Neural crest cell (in vitro differentiated cells): Measurements from ENCODE around the gene FLVCR1. TPM values are rescaled to one million over a fixed set of nuclear protein-coding genes. Genes with fewer than 3 reads are reported as not detected.
"Not testable (repeated sequence)": the region's sequence is repeated elsewhere in the genome, so short reads cannot be mapped to it uniquely, and the experiment has no call there.

Experiments
- DNase-seq: peaks from one replicate; pipeline ENCODE4 v3.0.0; 2021; ENCODE audit warnings: low read depth, mixed read lengths, low spot score
- H3K27ac Mint-ChIP-seq: one replicate; pipeline ENCODE4 v1.8.0; 2021; ENCODE audit warnings: mild to moderate bottlenecking, mixed read lengths; ENCODE audit not compliant: unreplicated experiment
- H3K27me3 Mint-ChIP-seq: 2 replicates; pipeline ENCODE4 v1.8.0; 2021; ENCODE audit warnings: low read depth, mild to moderate bottlenecking, mixed read lengths
- H3K36me3 Mint-ChIP-seq: 2 replicates; pipeline ENCODE4 v1.8.0; 2021; ENCODE audit warnings: low read depth, mild to moderate bottlenecking, mixed read lengths
- H3K4me1 Mint-ChIP-seq: 2 replicates; pipeline ENCODE4 v1.8.0; 2021; ENCODE audit warnings: mixed read lengths
- H3K4me3 Mint-ChIP-seq: one replicate; pipeline ENCODE4 v1.8.0; 2021; ENCODE audit warnings: mild to moderate bottlenecking, mixed read lengths
- H3K9me3 Mint-ChIP-seq: 2 replicates; pipeline ENCODE4 v1.8.0; 2021; ENCODE audit warnings: mixed read lengths
- total RNA-seq: library from RNA; stranded (reverse); gene quantifications from 2 replicates; pipeline ENCODE4 v1.2.1, GENCODE V29; 2021
- TF ChIP-seq, protein P1 (sequence below): fragments of 200-600 bp; sonication (generic); conservative IDR thresholded peaks from 2 replicates; pipeline ENCODE4 v1.5.0; 2021; ENCODE audit warnings: antibody characterized with exemption, mild to moderate bottlenecking

Gene FLVCR1
- total RNA-seq, 1 donor from 2014 or later = 31.4 TPM

DNA sequence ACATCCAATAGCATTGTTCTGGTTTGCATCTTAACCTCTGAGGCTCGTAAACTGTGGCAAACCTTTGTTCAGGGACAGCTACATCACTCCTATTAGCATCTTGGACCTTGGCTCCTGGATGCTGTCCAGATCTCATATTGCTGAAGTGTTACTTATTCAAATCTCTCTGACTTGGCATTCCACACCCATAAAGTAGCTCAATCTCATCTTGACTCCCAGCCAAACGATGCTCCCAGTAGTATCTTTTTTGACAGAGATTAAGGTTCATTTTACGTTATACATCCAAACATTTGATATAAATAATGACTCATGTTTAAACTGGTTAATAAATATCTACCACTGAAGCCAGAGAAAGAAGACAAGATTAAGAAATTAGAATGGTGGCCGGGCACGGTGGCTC, 4.4 kb upstream of the FLVCR1 start:
- peaks cover 18% of the 10 kb centered on the region for H3K4me1 Mint-ChIP-seq
- no peaks in the 10 kb centered on the region for H3K27me3 Mint-ChIP-seq
- peak overlapping the region; percentile 23 for H3K4me3 Mint-ChIP-seq
- no peak for DNase-seq
- TF ChIP-seq, protein P1, sequence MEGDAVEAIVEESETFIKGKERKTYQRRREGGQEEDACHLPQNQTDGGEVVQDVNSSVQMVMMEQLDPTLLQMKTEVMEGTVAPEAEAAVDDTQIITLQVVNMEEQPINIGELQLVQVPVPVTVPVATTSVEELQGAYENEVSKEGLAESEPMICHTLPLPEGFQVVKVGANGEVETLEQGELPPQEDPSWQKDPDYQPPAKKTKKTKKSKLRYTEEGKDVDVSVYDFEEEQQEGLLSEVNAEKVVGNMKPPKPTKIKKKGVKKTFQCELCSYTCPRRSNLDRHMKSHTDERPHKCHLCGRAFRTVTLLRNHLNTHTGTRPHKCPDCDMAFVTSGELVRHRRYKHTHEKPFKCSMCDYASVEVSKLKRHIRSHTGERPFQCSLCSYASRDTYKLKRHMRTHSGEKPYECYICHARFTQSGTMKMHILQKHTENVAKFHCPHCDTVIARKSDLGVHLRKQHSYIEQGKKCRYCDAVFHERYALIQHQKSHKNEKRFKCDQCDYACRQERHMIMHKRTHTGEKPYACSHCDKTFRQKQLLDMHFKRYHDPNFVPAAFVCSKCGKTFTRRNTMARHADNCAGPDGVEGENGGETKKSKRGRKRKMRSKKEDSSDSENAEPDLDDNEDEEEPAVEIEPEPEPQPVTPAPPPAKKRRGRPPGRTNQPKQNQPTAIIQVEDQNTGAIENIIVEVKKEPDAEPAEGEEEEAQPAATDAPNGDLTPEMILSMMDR = no peak
- peaks cover 13% of the 10 kb centered on the region for H3K36me3 Mint-ChIP-seq
- H3K9me3 Mint-ChIP-seq = no peaks in the 10 kb centered on the region
- H3K27ac Mint-ChIP-seq = no peak overlapping the region

- TF ChIP-seq, protein P1 = no peak
- H3K27me3 Mint-ChIP-seq = no peaks in the 10 kb centered on the region
- H3K4me3 Mint-ChIP-seq = peak overlapping the region; percentile 83
- H3K36me3 Mint-ChIP-seq = peaks cover 13% of the 10 kb centered on the region
- H3K27ac Mint-ChIP-seq = no peak overlapping the region
- no peaks in the 10 kb centered on the region for H3K9me3 Mint-ChIP-seq
- peaks cover 24% of the 10 kb centered on the region for H3K4me1 Mint-ChIP-seq
- DNase-seq = no peak
Observed at GRCh38 chr1:212856755-212857154, 1.3 kb upstream of the FLVCR1 start.

GRCh38 chr1:212858461-212859265, 588 bp downstream of the FLVCR1 start:
- Mint-ChIP-seq H3K27me3 (no peaks in the 10 kb centered on the region), H3K9me3 (no peaks in the 10 kb centered on the region), H3K36me3 (peaks cover 5% of the 10 kb centered on the region), H3K4me1 (peaks cover 31% of the 10 kb centered on the region), H3K4me3 (no peak overlapping the region), H3K27ac (peak overlapping the region; percentile 97)
- TF ChIP-seq, protein P1 = no peak
- no peak for DNase-seq

GRCh38 chr1:212860713-212861581, 2.9 kb downstream of the FLVCR1 start:
- Mint-ChIP-seq H3K27me3 (no peaks in the 10 kb centered on the region), H3K9me3 (no peaks in the 10 kb centered on the region), H3K4me1 (peaks cover 33% of the 10 kb centered on the region), H3K4me3 (no peak overlapping the region), H3K36me3 (peaks cover 3% of the 10 kb centered on the region), H3K27ac (no peak overlapping the region)
- TF ChIP-seq, protein P1 = no peak
- no peak for DNase-seq

DNA sequence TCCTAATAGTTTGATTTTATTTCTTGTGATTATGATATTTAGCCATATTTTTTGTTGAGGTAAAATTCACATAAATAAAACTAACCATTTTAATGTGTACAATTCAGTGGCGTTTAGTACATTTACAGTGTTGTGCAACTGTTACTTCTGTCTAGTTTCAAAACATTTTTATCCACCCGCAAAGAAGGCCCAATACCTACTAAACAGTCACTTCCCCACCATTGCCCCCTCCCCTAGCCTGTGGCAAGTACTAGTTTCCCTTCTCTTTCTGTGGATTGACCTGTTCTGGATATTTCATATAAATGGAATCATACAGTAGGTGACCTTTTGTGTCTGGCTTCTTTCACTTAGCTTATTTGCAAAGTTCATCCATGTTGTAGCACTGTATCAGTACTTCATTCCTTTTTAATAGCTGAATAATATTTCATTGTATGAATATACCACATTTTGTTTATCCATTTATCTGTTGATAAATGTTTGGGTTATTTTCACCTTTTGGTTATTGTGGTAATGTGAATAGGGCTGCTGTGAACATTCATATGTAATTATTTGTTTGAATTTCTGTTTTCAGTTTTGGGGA, 4.1 kb downstream of the FLVCR1 start:
- no peak overlapping the region for H3K4me3 Mint-ChIP-seq
- H3K27me3 Mint-ChIP-seq = no peaks in the 10 kb centered on the region
- DNase-seq = no peak
- TF ChIP-seq, protein P1 = no peak
- H3K9me3 Mint-ChIP-seq = no peaks in the 10 kb centered on the region
- H3K4me1 Mint-ChIP-seq = peaks cover 24% of the 10 kb centered on the region
- H3K36me3 Mint-ChIP-seq = peaks cover 7% of the 10 kb centered on the region
- no peak overlapping the region for H3K27ac Mint-ChIP-seq

GRCh38 chr1:212863345-212863744, 5.3 kb downstream of the FLVCR1 start:
- H3K27ac Mint-ChIP-seq, H3K4me3 Mint-ChIP-seq, H3K27me3 Mint-ChIP-seq, DNase-seq, H3K36me3 Mint-ChIP-seq, H3K9me3 Mint-ChIP-seq: not testable (repeated sequence)
- H3K4me1 Mint-ChIP-seq = peaks cover 19% of the 10 kb centered on the region
